Measurements from ENCODE around the gene MADCAM1.
"Not testable (repeated sequence)": the region's sequence is repeated elsewhere in the genome, so short reads cannot be mapped to it uniquely, and the experiment has no call there.

Gene MADCAM1

GRCh38 chr19:478976-479375, 17.3 kb upstream of the MADCAM1 start:
- no peak overlapping the region for H3K27ac ChIP-seq (ENCODE audit: insufficient read depth, low read depth, low read length, poor library complexity, severe bottlenecking)
- H3K36me3 ChIP-seq (ENCODE audit: control insufficient read depth, insufficient read depth, low read length): no peaks in the 10 kb centered on the region
- WGBS, 2 experiments: 90 to 91% methylated on average over 14 of the region's 14 CpGs
- no peak overlapping the region for H3K4me3 ChIP-seq (ENCODE audit: insufficient read depth, low read depth, low read length)
- H3K9me3 ChIP-seq (ENCODE audit: control insufficient read depth, low read length): no peaks in the 10 kb centered on the region
- no peaks in the 10 kb centered on the region for H3K27me3 ChIP-seq (ENCODE audit: control insufficient read depth, insufficient read depth, low read length, poor library complexity, severe bottlenecking)
- no peaks in the 10 kb centered on the region for H3K4me1 ChIP-seq (ENCODE audit: control insufficient read depth, insufficient read depth, low read length)

DNA sequence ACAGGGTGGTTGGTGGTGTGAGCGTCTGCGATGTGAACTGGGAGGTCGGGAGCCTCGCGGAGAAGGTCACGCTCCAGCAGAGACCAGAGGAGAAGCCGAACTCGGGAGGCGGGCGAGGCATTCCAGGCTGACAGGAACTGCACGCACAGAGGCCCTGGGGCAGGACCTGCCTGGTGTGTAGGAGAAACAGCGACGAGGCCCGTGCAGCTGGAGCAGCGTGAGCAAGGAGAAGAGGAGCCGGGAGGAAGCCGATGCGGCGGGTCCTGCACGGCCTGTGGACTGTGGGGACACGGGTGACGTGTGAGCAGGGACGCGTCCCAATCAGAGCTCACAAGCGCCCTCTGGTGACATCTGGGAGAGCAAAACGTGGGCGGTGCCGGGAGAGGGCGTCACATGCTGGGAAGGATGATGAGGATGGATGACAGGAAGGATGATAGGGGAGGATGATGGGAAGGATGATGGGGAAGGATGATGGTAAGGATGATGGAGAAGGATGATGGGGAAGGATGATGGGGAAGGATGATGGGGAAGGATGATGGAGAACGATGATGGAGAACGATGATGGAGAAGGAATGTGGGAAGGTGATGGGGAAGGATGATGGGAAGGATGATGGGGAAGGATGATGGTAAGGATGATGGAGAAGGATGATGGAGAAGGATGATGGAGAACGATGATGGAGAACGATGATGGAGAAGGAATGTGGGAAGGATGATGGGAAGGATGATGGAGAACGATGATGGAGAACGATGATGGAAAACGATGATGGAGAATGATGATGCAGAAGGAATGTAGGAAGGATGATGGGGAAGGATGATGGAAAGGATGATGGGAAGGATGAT, 16.1 kb upstream of the MADCAM1 start:
- Histone ChIP-seq H3K4me1 (ENCODE audit: control insufficient read depth, insufficient read depth, low read length) (no peaks in the 10 kb centered on the region), H3K27ac (ENCODE audit: insufficient read depth, low read depth, low read length, poor library complexity, severe bottlenecking) (no peak overlapping the region), H3K27me3 (ENCODE audit: control insufficient read depth, insufficient read depth, low read length, poor library complexity, severe bottlenecking) (peaks cover 9% of the 10 kb centered on the region), H3K4me3 (ENCODE audit: insufficient read depth, low read depth, low read length) (no peak overlapping the region), H3K36me3 (ENCODE audit: control insufficient read depth, insufficient read depth, low read length) (no peaks in the 10 kb centered on the region), H3K9me3 (ENCODE audit: control insufficient read depth, low read length) (no peaks in the 10 kb centered on the region)
- 40 to 44% methylated on average over 36 of the region's 36 CpGs for WGBS, 2 experiments

- WGBS, 2 experiments: 92 to 93% methylated on average over 3 of the region's 3 CpGs
- not testable (repeated sequence) for H3K4me3 ChIP-seq (ENCODE audit: insufficient read depth, low read depth, low read length); H3K4me1 ChIP-seq (ENCODE audit: control insufficient read depth, insufficient read depth, low read length); H3K27ac ChIP-seq (ENCODE audit: insufficient read depth, low read depth, low read length, poor library complexity, severe bottlenecking); H3K9me3 ChIP-seq (ENCODE audit: control insufficient read depth, low read length); H3K36me3 ChIP-seq (ENCODE audit: control insufficient read depth, insufficient read depth, low read length)
- H3K27me3 ChIP-seq (ENCODE audit: control insufficient read depth, insufficient read depth, low read length, poor library complexity, severe bottlenecking): peaks cover 12% of the 10 kb centered on the region
These were observed 15.2 kb upstream of the MADCAM1 start for GRCh38 chr19:481100-481499.

GRCh38 chr19:482186-483041, 13.9 kb upstream of the MADCAM1 start:
- H3K36me3 ChIP-seq (ENCODE audit: control insufficient read depth, insufficient read depth, low read length): no peaks in the 10 kb centered on the region
- H3K27me3 ChIP-seq (ENCODE audit: control insufficient read depth, insufficient read depth, low read length, poor library complexity, severe bottlenecking): peaks cover 12% of the 10 kb centered on the region
- H3K9me3 ChIP-seq (ENCODE audit: control insufficient read depth, low read length): no peaks in the 10 kb centered on the region
- no peak overlapping the region for H3K27ac ChIP-seq (ENCODE audit: insufficient read depth, low read depth, low read length, poor library complexity, severe bottlenecking)
- WGBS, 2 experiments: 65% methylated on average over 20 of the region's 20 CpGs
- H3K4me3 ChIP-seq (ENCODE audit: insufficient read depth, low read depth, low read length): no peak overlapping the region
- H3K4me1 ChIP-seq (ENCODE audit: control insufficient read depth, insufficient read depth, low read length): peaks cover 7% of the 10 kb centered on the region

DNA sequence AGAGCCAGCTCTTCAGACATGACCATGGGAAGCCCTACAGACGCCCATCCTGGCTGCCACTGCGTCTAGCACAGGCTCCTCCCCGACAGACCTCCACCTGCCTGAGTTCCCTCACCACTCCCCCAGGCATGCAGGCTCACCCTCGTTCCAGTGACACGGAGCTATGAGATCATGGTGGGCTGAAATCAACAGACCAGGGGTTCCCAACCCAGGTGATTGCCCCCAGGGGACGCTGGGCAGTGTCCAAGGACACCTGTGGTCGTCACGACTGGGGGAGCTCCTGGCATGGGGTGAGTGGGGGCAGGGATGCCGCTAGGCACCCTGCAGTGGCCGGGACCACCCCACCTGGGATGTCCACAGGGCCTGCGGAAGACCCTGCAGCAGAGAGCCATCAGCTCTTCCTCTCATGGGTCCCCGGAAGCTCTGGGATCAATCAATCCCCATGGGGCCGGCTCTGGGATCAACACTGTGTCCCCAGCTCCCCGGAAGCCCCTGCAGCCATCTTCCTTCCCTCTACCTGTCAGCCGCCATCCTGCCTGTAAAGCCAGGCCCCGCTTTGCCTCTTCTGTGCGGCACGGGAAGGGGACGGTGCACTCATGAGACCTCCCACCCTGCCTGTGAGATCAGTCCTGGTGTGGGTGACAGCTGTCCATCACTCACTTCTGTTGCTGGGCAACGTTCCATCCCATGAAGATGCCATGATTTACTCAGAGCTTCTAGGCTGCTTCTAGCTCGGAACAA, 12.8 kb upstream of the MADCAM1 start:
- H3K36me3 ChIP-seq (ENCODE audit: control insufficient read depth, insufficient read depth, low read length): no peaks in the 10 kb centered on the region
- H3K4me1 ChIP-seq (ENCODE audit: control insufficient read depth, insufficient read depth, low read length): peaks cover 7% of the 10 kb centered on the region
- WGBS, 2 experiments: 80% methylated on average over 21 of the region's 21 CpGs
- no peak overlapping the region for H3K27ac ChIP-seq (ENCODE audit: insufficient read depth, low read depth, low read length, poor library complexity, severe bottlenecking)
- peaks cover 12% of the 10 kb centered on the region for H3K27me3 ChIP-seq (ENCODE audit: control insufficient read depth, insufficient read depth, low read length, poor library complexity, severe bottlenecking)
- no peaks in the 10 kb centered on the region for H3K9me3 ChIP-seq (ENCODE audit: control insufficient read depth, low read length)
- H3K4me3 ChIP-seq (ENCODE audit: insufficient read depth, low read depth, low read length): no peak overlapping the region

GRCh38 chr19:484494-484893, 11.8 kb upstream of the MADCAM1 start:
- Histone ChIP-seq H3K27me3 (ENCODE audit: control insufficient read depth, insufficient read depth, low read length, poor library complexity, severe bottlenecking) (peaks cover 12% of the 10 kb centered on the region), H3K4me1 (ENCODE audit: control insufficient read depth, insufficient read depth, low read length) (peaks cover 7% of the 10 kb centered on the region), H3K9me3 (ENCODE audit: control insufficient read depth, low read length) (no peaks in the 10 kb centered on the region), H3K36me3 (ENCODE audit: control insufficient read depth, insufficient read depth, low read length) (no peaks in the 10 kb centered on the region), H3K4me3 (ENCODE audit: insufficient read depth, low read depth, low read length) (no peak overlapping the region), H3K27ac (ENCODE audit: insufficient read depth, low read depth, low read length, poor library complexity, severe bottlenecking) (no peak overlapping the region)
- WGBS, 2 experiments: 80 to 82% methylated on average over 15 of the region's 15 CpGs

- Histone ChIP-seq H3K9me3 (ENCODE audit: control insufficient read depth, low read length) (no peaks in the 10 kb centered on the region), H3K4me3 (ENCODE audit: insufficient read depth, low read depth, low read length) (no peak overlapping the region), H3K27me3 (ENCODE audit: control insufficient read depth, insufficient read depth, low read length, poor library complexity, severe bottlenecking) (peaks cover 12% of the 10 kb centered on the region), H3K36me3 (ENCODE audit: control insufficient read depth, insufficient read depth, low read length) (no peaks in the 10 kb centered on the region), H3K4me1 (ENCODE audit: control insufficient read depth, insufficient read depth, low read length) (peaks cover 7% of the 10 kb centered on the region), H3K27ac (ENCODE audit: insufficient read depth, low read depth, low read length, poor library complexity, severe bottlenecking) (no peak overlapping the region)
- 88 to 90% methylated on average over 22 of the region's 22 CpGs for WGBS, 2 experiments
These were observed 11.2 kb upstream of the MADCAM1 start for GRCh38 chr19:485077-485476.

DNA sequence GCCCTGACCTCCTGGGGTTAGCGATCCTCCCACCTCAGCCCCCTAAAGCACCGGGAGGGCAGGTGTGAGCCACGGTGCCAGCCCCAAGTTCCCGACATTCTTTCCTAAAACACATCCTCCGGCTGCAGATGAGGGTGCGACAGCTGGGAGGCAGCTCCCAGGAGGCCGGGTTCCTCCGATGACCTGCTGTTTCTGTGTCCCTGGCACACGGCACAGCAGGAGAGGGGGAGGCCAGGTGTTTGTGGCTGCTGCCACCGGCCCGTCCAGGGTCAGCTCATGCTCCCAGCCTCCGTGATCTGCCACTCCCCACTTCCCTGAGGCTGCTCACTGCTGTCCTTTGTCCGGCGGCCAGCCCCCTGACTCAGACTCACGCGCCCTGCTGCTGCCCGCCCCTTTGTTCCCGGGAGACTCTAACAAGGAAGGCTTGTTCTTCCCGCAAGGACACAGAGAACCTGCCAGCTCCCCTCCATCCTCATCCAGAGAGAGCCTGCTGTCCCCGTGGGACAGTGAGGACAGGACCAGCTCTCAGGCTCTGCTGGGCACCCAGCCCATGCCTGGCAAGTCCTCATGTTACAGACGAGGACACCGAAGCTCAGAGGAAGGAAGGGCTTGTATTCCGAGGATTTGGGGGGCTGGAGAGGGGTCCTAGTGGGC, 10.6 kb upstream of the MADCAM1 start:
- H3K9me3 ChIP-seq (ENCODE audit: control insufficient read depth, low read length): no peaks in the 10 kb centered on the region
- H3K4me1 ChIP-seq (ENCODE audit: control insufficient read depth, insufficient read depth, low read length): peaks cover 7% of the 10 kb centered on the region
- H3K27me3 ChIP-seq (ENCODE audit: control insufficient read depth, insufficient read depth, low read length, poor library complexity, severe bottlenecking): peaks cover 12% of the 10 kb centered on the region
- H3K27ac ChIP-seq (ENCODE audit: insufficient read depth, low read depth, low read length, poor library complexity, severe bottlenecking): peak overlapping the region; percentile 64
- H3K36me3 ChIP-seq (ENCODE audit: control insufficient read depth, insufficient read depth, low read length): no peaks in the 10 kb centered on the region
- WGBS, 2 experiments: 15 to 17% methylated on average over 23 of the region's 23 CpGs
- no peak overlapping the region for H3K4me3 ChIP-seq (ENCODE audit: insufficient read depth, low read depth, low read length)

- no peaks in the 10 kb centered on the region for H3K36me3 ChIP-seq (ENCODE audit: control insufficient read depth, insufficient read depth, low read length)
- peak overlapping the region; percentile 82 for H3K4me3 ChIP-seq (ENCODE audit: insufficient read depth, low read depth, low read length)
- peaks cover 7% of the 10 kb centered on the region for H3K4me1 ChIP-seq (ENCODE audit: control insufficient read depth, insufficient read depth, low read length)
- no peaks in the 10 kb centered on the region for H3K9me3 ChIP-seq (ENCODE audit: control insufficient read depth, low read length)
- H3K27me3 ChIP-seq (ENCODE audit: control insufficient read depth, insufficient read depth, low read length, poor library complexity, severe bottlenecking): peaks cover 12% of the 10 kb centered on the region
- 0% methylated on average over 114 of the region's 114 CpGs for WGBS, 2 experiments
- H3K27ac ChIP-seq (ENCODE audit: insufficient read depth, low read depth, low read length, poor library complexity, severe bottlenecking): peak overlapping the region; percentile 90
These were observed 7.5 kb upstream of the MADCAM1 start for GRCh38 chr19:488505-489417.
